SU-DHL-6 (cell line): ENCODE data around the gene TMEM131L.

Source experiments
- H2AFZ ChIP-seq: fragments of 200-600 bp; sonication (generic); 2 replicates; pipeline ENCODE4 v1.6.1; 2014; ENCODE audit warnings: low read depth, mild to moderate bottlenecking, moderate library complexity, mixed read lengths, antibody characterized with exemption, low read length; ENCODE audit not compliant: severe bottlenecking
- H3F3A ChIP-seq: fragments of 200-600 bp; shearing (Covaris generic); 2 replicates; pipeline ENCODE4 v1.6.0; 2016; ENCODE audit warnings: antibody characterized with exemption, mild to moderate bottlenecking; ENCODE audit not compliant: insufficient read depth
- H3K27ac ChIP-seq: fragments of 200-600 bp; sonication (generic); 2 replicates; pipeline ENCODE4 v1.5.1; 2016; ENCODE audit warnings: low read depth, mild to moderate bottlenecking, low read length, moderate library complexity, mixed read lengths
- H3K27me3 ChIP-seq: fragments of 200-600 bp; sonication (generic), shearing (Covaris generic); 2 replicates; pipeline ENCODE4 v1.6.0; 2014; ENCODE audit warnings: mild to moderate bottlenecking, low read length
- H3K36me3 ChIP-seq: fragments of 200-600 bp; sonication (generic); 2 replicates; pipeline ENCODE4 v1.6.1; 2014; ENCODE audit warnings: mild to moderate bottlenecking, low read length, mixed read lengths
- H3K4me2 ChIP-seq: fragments of 300-600, 200-600 bp; shearing (Covaris generic), sonication (generic); 2 replicates; pipeline ENCODE4 v1.6.0; 2014; ENCODE audit warnings: low read length, low read depth, mild to moderate bottlenecking; ENCODE audit not compliant: poor library complexity, severe bottlenecking
- H3K4me3 ChIP-seq: fragments of 200-600 bp; sonication (generic); 2 replicates; pipeline ENCODE4 v1.5.1; 2014; ENCODE audit warnings: antibody characterized with exemption, low read length, mild to moderate bottlenecking, mixed read lengths; ENCODE audit not compliant: insufficient read depth, poor library complexity, severe bottlenecking
- H3K79me2 ChIP-seq: fragments of 200-600 bp; sonication (generic); 2 replicates; pipeline ENCODE4 v1.6.1; 2014; ENCODE audit warnings: mild to moderate bottlenecking, low read length, moderate library complexity; ENCODE audit not compliant: insufficient read depth
- H3K9ac ChIP-seq: fragments of 200-600 bp; sonication (generic); 2 replicates; pipeline ENCODE4 v1.7.0; 2014; ENCODE audit warnings: mild to moderate bottlenecking, low read length
- H3K9me2 ChIP-seq: fragments of 200-600 bp; sonication (generic); replicated peaks from 2 replicates; pipeline ENCODE4 v1.6.1; 2014; ENCODE audit warnings: low read length; ENCODE audit not compliant: insufficient read depth
- H3K9me3 ChIP-seq: fragments of 200-600 bp; sonication (generic); 2 replicates; pipeline ENCODE4 v1.6.1; 2014; ENCODE audit warnings: low read length, mixed read lengths; ENCODE audit not compliant: insufficient read depth
- H4K20me1 ChIP-seq: fragments of 200-600 bp; sonication (generic); 2 replicates; pipeline ENCODE4 v1.6.1; 2014; ENCODE audit warnings: low read depth, mild to moderate bottlenecking, antibody characterized with exemption, low read length, moderate library complexity, mixed read lengths
- CTCF ChIP-seq: fragments of 200-600 bp; sonication (generic); IDR thresholded peaks from one replicate; pipeline ENCODE4 v1.5.1; 2017; ENCODE audit warnings: antibody characterized with exemption, mild to moderate bottlenecking, low read length, moderate library complexity; ENCODE audit not compliant: insufficient read depth, poor library complexity, severe bottlenecking
- EZH2phosphoT487 ChIP-seq: fragments of 200-600 bp; sonication (generic), shearing (Covaris generic); conservative IDR thresholded peaks from 2 replicates; pipeline ENCODE4 v1.6.1; 2018; ENCODE audit warnings: mild to moderate bottlenecking, antibody characterized with exemption, low read length, moderate library complexity, mixed read lengths

TMEM131L gene

GRCh38 chr4:153533387-153533786 lies 67.2 kb downstream of the TMEM131L start:
- H3K36me3 ChIP-seq, result peaks cover 12% of the 10 kb centered on the region; the same call in 1 of the 2 replicates
- TF ChIP-seq EZH2phosphoT487, result no peak
- no peak for TF ChIP-seq CTCF
- H3K79me2 ChIP-seq, result peaks cover 100% of the 10 kb centered on the region

DNA sequence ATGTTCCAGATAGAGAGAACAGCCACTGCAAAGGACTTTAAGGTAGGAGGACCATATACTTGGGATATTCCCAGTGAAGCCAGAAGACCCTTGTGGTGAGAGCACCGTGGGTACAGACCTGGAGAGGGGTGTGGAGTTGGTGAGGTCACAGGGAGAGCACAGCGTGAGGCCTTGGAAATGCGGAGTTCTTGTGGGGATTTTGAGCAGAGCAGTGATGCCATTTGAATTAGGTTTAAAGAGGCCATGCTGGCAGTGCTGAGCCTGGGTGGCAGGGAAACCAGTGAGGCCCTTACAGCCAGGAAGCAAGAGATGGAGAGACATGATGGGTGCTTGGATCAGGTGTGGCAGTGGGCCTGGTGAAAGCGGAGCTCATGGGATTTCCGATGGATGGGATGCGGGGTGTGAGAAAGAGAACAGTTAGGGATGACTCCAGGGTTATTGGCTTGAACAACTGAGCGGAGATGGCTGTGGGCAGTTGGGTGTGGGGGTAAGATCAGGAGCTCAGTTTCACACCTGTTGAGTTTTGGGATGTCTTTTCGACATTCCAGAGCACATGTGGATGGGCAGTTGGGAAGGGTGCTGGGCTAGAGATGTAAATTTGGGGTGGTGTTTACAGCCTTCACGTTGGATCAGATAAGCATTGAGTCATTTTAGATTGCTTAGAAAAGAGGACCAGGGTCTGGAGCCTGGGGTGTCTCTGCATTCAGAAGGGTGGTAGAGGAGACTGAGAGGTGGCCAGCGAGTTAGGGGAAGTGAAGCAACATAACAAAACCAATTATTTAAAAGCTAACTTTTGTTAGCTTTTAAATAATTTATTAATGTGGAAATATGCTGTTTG lies 68.9 kb downstream of the TMEM131L start:
- no peaks in the 10 kb centered on the region for H3K27me3 ChIP-seq
- no peak overlapping the region for H3K4me2 ChIP-seq
- H2AFZ ChIP-seq, result no peak overlapping the region
- H3K79me2 ChIP-seq, result peaks cover 100% of the 10 kb centered on the region
- H3F3A ChIP-seq, result peaks cover 25% of the 10 kb centered on the region
- H3K4me3 ChIP-seq, result no peak overlapping the region
- no peak overlapping the region for H3K27ac ChIP-seq
- H3K36me3 ChIP-seq, result peaks cover 17% of the 10 kb centered on the region
- no peaks in the 10 kb centered on the region for H3K9me2 ChIP-seq
- H3K9me3 ChIP-seq, result no peaks in the 10 kb centered on the region
- no peak overlapping the region for H3K9ac ChIP-seq
- peaks cover 36% of the 10 kb centered on the region; the same call in 1 of the 2 replicates for H4K20me1 ChIP-seq
- TF ChIP-seq EZH2phosphoT487, result no peak
- TF ChIP-seq CTCF, result no peak

More at GRCh38 chr4:153533387-153533786, 67.2 kb downstream of the TMEM131L start:
- Histone ChIP-seq H3K4me2 (no peak overlapping the region), H2AFZ (no peak overlapping the region), H3K9me3 (no peaks in the 10 kb centered on the region), H4K20me1 (peaks cover 31% of the 10 kb centered on the region; the same call in 1 of the 2 replicates), H3K27ac (no peak overlapping the region), H3K4me3 (no peak overlapping the region), H3K9ac (no peak overlapping the region), H3K9me2 (no peaks in the 10 kb centered on the region), H3F3A (peaks cover 28% of the 10 kb centered on the region), H3K27me3 (no peaks in the 10 kb centered on the region)

DNA sequence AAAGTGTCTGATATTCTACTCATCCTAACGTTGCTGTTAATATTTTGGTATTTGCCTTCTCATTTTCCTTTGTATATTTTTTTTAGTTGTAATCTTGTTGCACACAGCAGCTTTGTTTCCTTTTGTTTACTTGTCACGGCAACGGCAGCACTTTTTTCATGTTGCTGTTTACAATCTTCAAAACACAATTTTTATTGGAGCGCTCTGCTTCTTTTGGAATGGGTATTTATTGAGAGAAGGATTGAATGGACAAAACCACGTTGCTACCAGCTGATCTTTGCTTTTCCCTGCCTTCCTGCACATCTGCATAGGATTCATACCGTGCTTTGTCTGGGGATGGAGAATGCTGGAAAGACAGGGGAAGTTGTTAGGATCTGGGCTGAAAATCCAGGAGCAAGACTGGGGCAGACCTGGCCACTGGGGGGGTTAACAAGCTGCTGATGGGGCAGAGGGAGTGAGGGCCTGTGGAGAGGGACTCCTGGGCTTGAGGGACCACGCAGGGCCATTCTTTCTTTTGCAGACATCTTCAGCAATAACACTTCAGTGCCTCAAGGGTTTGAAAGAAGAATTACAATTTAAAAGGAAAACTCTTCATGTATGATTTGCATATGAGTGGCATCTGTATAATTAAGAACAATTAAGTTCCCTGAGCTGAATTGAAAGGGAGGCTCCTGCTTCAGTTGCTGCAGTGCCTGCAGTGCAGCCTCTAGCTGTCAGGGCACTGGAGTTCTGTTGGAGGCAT lies 69.8 kb downstream of the TMEM131L start:
- Histone ChIP-seq H3K27me3 (no peaks in the 10 kb centered on the region), H3K9ac (no peak overlapping the region), H2AFZ (no peak overlapping the region), H3F3A (peaks cover 21% of the 10 kb centered on the region; the same call in 1 of the 2 replicates), H4K20me1 (peaks cover 37% of the 10 kb centered on the region), H3K36me3 (peaks cover 21% of the 10 kb centered on the region), H3K79me2 (peaks cover 100% of the 10 kb centered on the region), H3K9me2 (no peaks in the 10 kb centered on the region), H3K27ac (no peak overlapping the region), H3K9me3 (no peaks in the 10 kb centered on the region), H3K4me2 (no peak overlapping the region), H3K4me3 (no peak overlapping the region)
- TF ChIP-seq EZH2phosphoT487, result no peak
- no peak for TF ChIP-seq CTCF
